ENCODE data around the gene CRB3. TPM values are rescaled to one million over a fixed set of nuclear protein-coding genes. Genes with fewer than 3 reads are reported as not detected.

Gene CRB3
- total and polyA plus RNA-seq, 9 of the 15 experiments (the other 6 are each of a cell fraction or from before 2014, with no cell fraction given) = 0.49 TPM; not detected in 8

DNA sequence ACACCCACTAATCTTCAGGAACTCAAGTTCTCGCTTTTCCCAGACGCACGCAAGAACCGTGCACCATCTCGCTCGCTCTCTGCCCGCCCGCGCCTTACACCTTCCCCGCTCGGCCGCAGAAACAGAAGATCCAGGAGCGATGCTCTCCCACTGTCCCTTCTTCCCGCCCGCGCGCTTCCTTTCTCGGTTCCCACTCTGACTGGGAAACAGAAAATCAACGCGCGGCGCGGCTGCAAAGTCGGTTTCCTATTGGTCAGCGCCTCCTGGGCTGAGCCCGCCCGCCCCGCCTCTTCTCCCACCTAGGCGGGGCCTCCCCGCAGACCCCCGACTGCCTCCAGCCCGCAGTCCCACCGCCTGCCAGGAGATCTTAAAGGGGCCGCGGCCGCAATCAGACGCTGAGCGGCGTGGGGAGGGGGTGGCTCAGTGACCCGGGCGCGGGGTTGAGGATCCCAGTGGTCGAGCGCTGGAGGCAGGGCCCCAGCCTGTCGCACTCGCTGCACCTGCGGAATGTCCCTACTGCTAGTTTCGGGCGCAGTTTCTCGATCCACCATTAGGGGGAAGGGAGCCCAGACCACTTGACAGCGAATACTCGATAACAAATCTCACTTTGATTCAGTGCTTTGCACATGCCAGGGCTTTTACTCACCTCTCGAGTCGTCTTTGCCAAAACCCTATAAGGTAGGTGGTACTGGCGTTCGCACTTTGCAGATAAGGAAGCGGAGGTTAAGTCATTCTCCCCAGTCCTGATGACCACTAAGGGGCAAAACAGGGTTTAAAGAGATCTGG lies 3.8 kb upstream of the CRB3 start (continued):
- TF ChIP-seq ZNF174 (CRISPR knock-in tag; IDR thresholded peaks at IDR 0.05) = no peak
- no peak; the same call in 1 of the 2 replicates for TF ChIP-seq DPF2 (IDR thresholded peaks at IDR 0.05)
- no peak; the same call in 1 of the 2 replicates for TF ChIP-seq CHD2 (IDR thresholded peaks at IDR 0.05; ENCODE audit: low read depth, low read length)
- TF ChIP-seq, protein P1, sequence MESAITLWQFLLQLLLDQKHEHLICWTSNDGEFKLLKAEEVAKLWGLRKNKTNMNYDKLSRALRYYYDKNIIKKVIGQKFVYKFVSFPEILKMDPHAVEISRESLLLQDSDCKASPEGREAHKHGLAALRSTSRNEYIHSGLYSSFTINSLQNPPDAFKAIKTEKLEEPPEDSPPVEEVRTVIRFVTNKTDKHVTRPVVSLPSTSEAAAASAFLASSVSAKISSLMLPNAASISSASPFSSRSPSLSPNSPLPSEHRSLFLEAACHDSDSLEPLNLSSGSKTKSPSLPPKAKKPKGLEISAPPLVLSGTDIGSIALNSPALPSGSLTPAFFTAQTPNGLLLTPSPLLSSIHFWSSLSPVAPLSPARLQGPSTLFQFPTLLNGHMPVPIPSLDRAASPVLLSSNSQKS (CRISPR knock-in tag; IDR thresholded peaks at IDR 0.05) = no peak
- TF ChIP-seq ESRRB (CRISPR knock-in tag; IDR thresholded peaks at IDR 0.05; ENCODE audit: borderline replicate concordance) = no peak
- TF ChIP-seq NFIX (CRISPR knock-in tag; IDR thresholded peaks at IDR 0.05; ENCODE audit: low read depth) = no peak
- TF ChIP-seq, protein P2, sequence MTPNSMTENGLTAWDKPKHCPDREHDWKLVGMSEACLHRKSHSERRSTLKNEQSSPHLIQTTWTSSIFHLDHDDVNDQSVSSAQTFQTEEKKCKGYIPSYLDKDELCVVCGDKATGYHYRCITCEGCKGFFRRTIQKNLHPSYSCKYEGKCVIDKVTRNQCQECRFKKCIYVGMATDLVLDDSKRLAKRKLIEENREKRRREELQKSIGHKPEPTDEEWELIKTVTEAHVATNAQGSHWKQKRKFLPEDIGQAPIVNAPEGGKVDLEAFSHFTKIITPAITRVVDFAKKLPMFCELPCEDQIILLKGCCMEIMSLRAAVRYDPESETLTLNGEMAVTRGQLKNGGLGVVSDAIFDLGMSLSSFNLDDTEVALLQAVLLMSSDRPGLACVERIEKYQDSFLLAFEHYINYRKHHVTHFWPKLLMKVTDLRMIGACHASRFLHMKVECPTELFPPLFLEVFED (CRISPR knock-in tag; conservative IDR thresholded peaks at IDR 0.05) = no peak
- TF ChIP-seq, protein P3, sequence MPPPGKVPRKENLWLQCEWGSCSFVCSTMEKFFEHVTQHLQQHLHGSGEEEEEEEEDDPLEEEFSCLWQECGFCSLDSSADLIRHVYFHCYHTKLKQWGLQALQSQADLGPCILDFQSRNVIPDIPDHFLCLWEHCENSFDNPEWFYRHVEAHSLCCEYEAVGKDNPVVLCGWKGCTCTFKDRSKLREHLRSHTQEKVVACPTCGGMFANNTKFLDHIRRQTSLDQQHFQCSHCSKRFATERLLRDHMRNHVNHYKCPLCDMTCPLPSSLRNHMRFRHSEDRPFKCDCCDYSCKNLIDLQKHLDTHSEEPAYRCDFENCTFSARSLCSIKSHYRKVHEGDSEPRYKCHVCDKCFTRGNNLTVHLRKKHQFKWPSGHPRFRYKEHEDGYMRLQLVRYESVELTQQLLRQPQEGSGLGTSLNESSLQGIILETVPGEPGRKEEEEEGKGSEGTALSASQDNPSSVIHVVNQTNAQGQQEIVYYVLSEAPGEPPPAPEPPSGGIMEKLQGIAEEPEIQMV (tag; conservative IDR thresholded peaks at IDR 0.05; ENCODE audit: low read depth) = no peak
- no peak for TF ChIP-seq ZNF507 (tag; conservative IDR thresholded peaks at IDR 0.05)
- no peak for TF ChIP-seq ZNF146 (CRISPR knock-in tag; IDR thresholded peaks at IDR 0.05; ENCODE audit: unreplicated experiment)
- TF ChIP-seq, protein P4, sequence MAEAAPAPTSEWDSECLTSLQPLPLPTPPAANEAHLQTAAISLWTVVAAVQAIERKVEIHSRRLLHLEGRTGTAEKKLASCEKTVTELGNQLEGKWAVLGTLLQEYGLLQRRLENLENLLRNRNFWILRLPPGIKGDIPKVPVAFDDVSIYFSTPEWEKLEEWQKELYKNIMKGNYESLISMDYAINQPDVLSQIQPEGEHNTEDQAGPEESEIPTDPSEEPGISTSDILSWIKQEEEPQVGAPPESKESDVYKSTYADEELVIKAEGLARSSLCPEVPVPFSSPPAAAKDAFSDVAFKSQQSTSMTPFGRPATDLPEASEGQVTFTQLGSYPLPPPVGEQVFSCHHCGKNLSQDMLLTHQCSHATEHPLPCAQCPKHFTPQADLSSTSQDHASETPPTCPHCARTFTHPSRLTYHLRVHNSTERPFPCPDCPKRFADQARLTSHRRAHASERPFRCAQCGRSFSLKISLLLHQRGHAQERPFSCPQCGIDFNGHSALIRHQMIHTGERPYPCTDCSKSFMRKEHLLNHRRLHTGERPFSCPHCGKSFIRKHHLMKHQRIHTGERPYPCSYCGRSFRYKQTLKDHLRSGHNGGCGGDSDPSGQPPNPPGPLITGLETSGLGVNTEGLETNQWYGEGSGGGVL (CRISPR knock-in tag; IDR thresholded peaks at IDR 0.05) = no peak
- TF ChIP-seq JUN (IDR thresholded peaks at IDR 0.05; ENCODE audit: borderline replicate concordance, low read depth, low read length) = no peak
- no peak for TF ChIP-seq JUN (CRISPR knock-in tag; IDR thresholded peaks at IDR 0.05; ENCODE audit: borderline replicate concordance)
- no peak for TF ChIP-seq SRSF9 (IDR thresholded peaks at IDR 0.05; ENCODE audit: borderline replicate concordance, low read depth, low read length)
- TF ChIP-seq MEF2A (IDR thresholded peaks at IDR 0.05; ENCODE audit: control insufficient read depth, low read depth, low read length) = no peak
- TF ChIP-seq ZNF764 (CRISPR knock-in tag; IDR thresholded peaks at IDR 0.05; ENCODE audit: low read depth) = no peak
- no peak for TF ChIP-seq ZNF551 (CRISPR knock-in tag; IDR thresholded peaks at IDR 0.05)
- no peak for TF ChIP-seq BRF1 (IDR thresholded peaks at IDR 0.05; ENCODE audit: borderline replicate concordance, extremely low read depth, insufficient read length)
- no peak for TF ChIP-seq SLC30A9 (CRISPR knock-in tag; IDR thresholded peaks at IDR 0.05)
- TF ChIP-seq ZNF12 (CRISPR knock-in tag; IDR thresholded peaks at IDR 0.05) = no peak
- TF ChIP-seq CBX3 (IDR thresholded peaks at IDR 0.05; ENCODE audit: borderline replicate concordance in 1 of 2, low read length in 2 of 2) = no peak
- peak; percentile 72 for TF ChIP-seq BHLHE40 (IDR thresholded peaks at IDR 0.05; ENCODE audit: low read length)
- TF ChIP-seq SAP30 (IDR thresholded peaks at IDR 0.05; ENCODE audit: borderline replicate concordance, insufficient read depth, low read depth, low read length, poor library complexity, severe bottlenecking) = no peak

All from K562 (cell line).